Stimulated activated CD4-positive, alpha-beta T cell treated with anti-CD3 and anti-CD28 coated beads, Interleukin-4, amount 100 ng/mL, for 4 hours (primary cell): Measurements from ENCODE around the gene MRGPRX1.
"Not testable (repeated sequence)": the region's sequence is repeated elsewhere in the genome, so short reads cannot be mapped to it uniquely, and the experiment has no call there.

Source experiments
- DNase-seq, 2 experiments: peaks; one replicate each; pipeline ENCODE4 v3.0.0-alpha.2; 2020

Gene MRGPRX1

GRCh38 chr11:18939314-18939713, at the start of gene MRGPRX1:
Gene MRGPRX1, minus strand, starts transcription at chr11:18939414. Its CDS starts 4,630 bp downstream, at chr11:18934784.
- DNase-seq, result no peak

GRCh38 chr11:18987454-18988231, 48.4 kb upstream of the MRGPRX1 start:
- DNase-seq, result no peak

- DNase-seq, result no peak
Observed at GRCh38 chr11:18986744-18987143, 47.5 kb upstream of the MRGPRX1 start.

- no peak for DNase-seq
Observed at GRCh38 chr11:18981897-18982296, 42.7 kb upstream of the MRGPRX1 start.

- no peak for DNase-seq
Observed at GRCh38 chr11:18974192-18974591, 35.0 kb upstream of the MRGPRX1 start.

- no peak for DNase-seq
Observed at GRCh38 chr11:18972336-18972735, 33.1 kb upstream of the MRGPRX1 start.

- DNase-seq, result no peak
Observed at GRCh38 chr11:18969720-18970119, 30.5 kb upstream of the MRGPRX1 start.

- no peak for DNase-seq
Observed at GRCh38 chr11:18958221-18958910, 19.2 kb upstream of the MRGPRX1 start.

GRCh38 chr11:18956630-18957029, 17.4 kb upstream of the MRGPRX1 start:
- no peak for DNase-seq

- no peak for DNase-seq
Observed at GRCh38 chr11:18936002-18936673, 3.1 kb downstream of the MRGPRX1 start.

GRCh38 chr11:18934195-18934814, 4.9 kb downstream of the MRGPRX1 start:
- no peak for DNase-seq

GRCh38 chr11:18927550-18928322, 11.5 kb downstream of the MRGPRX1 start:
- DNase-seq, result no peak

GRCh38 chr11:18925426-18925825, 13.8 kb downstream of the MRGPRX1 start:
- DNase-seq, result not testable (repeated sequence)

GRCh38 chr11:18912883-18913282, 26.3 kb downstream of the MRGPRX1 start:
- DNase-seq, result no peak

- no peak for DNase-seq
Observed at GRCh38 chr11:18907391-18907790, 31.8 kb downstream of the MRGPRX1 start.

- not testable (repeated sequence) for DNase-seq
Observed at GRCh38 chr11:18900637-18901036, 38.6 kb downstream of the MRGPRX1 start.

- DNase-seq, result not testable (repeated sequence)
Observed at GRCh38 chr11:18900151-18900611, 39.0 kb downstream of the MRGPRX1 start.

- DNase-seq, result not testable (repeated sequence)
Observed at GRCh38 chr11:18891712-18892111, 47.5 kb downstream of the MRGPRX1 start.

- no peak for DNase-seq
Observed at GRCh38 chr11:18890615-18891014, 48.6 kb downstream of the MRGPRX1 start.
